CD1c-positive myeloid dendritic cell (primary cell): Measurements from ENCODE around the gene LRP1B.
"Not testable (repeated sequence)": the region's sequence is repeated elsewhere in the genome, so short reads cannot be mapped to it uniquely, and the experiment has no call there.

ENCODE experiments used
- DNase-seq: peaks from one replicate; pipeline ENCODE4 v3.0.0-alpha.2; 2016; ENCODE audit errors: extremely low spot score

The LRP1B gene

DNA sequence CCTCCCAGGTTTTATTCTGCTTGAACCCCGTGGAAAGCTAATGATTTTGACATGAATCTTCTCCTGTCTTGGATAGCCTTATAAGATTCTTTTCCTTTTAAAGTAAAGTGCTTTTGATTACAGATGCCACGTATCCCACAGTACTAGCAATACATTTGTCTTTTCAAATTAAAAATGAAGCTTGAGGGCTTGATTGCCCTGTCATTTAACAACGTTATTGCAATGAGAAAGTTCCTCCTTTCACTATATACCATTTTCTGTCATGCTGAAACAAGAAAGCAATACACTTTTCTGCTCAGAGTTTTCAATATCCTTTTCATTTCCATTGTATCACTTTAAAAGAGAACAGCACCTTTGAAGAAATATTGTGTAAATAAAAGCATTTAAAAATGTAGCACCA, 814.7 kb downstream of the LRP1B start:
- DNase-seq: no peak

- DNase-seq: no peak
Observed at GRCh38 chr2:141313972-141314371, 816.8 kb downstream of the LRP1B start.

- DNase-seq: no peak
Observed at GRCh38 chr2:141311430-141311829, 819.4 kb downstream of the LRP1B start.

DNA sequence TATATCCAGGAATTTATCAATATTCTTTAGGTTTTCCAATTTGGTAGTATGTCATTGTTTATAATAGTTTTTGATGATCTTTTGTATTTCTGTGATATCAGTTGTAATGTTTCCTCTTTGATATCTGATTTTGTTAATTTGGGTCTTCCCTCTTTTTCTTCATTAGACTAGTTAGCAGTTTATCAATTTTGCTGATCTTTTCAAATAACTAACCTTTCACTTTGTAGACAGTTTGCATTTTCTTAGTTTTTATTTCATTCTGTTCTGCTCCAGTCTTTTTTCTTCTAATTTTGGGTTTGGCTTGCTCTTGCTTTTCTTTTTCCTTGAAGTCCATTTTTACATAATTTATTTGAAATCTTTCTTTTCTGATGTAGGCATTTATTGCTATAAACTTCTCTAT, 824.4 kb downstream of the LRP1B start:
- DNase-seq: no peak

GRCh38 chr2:141301551-141301950, 829.3 kb downstream of the LRP1B start:
- DNase-seq: no peak

DNA sequence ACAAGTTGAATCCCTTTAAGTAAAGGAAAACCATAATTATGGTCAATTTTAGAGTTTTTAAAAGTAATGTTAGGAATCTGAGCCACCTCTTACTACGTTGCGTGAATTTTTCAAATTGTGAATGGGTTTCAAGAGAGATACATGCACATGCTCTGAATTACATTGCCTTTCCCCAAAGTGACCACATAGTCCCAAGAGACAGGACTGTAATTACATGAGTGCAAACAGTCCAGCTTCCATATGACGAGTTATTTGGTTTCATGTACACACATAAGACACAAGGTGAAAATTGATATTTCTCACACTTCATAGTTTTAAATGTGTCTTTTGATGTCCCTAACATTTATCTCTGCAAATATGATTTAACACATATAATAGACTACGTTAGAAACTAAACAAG, 850.8 kb downstream of the LRP1B start:
- no peak for DNase-seq

GRCh38 chr2:141271346-141271745, 859.5 kb downstream of the LRP1B start:
- DNase-seq: no peak

DNA sequence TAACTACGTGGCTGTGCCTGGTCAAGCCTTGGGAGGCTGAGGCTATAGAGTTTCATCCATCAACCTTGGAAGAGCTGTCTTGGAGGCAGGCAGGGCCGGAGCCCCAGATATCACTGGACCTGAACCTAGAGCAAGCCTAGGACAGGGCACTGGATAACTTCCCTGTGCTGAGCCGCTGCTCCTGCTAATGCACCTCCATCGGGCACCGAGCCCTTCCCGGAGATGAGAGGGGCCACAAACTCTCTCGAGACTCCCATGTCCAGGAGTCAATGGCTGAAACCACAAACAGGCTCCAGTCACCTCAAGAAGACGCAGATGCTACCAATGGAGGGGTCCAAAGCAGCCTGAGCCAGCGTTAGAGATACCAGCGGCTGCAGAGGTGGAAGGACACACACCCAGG, 866.0 kb downstream of the LRP1B start:
- DNase-seq: no peak

GRCh38 chr2:141260911-141261310, 869.9 kb downstream of the LRP1B start:
- DNase-seq: no peak

GRCh38 chr2:141259683-141260082, 871.1 kb downstream of the LRP1B start:
- DNase-seq: no peak

GRCh38 chr2:141242008-141242407, 888.8 kb downstream of the LRP1B start:
- no peak for DNase-seq

DNA sequence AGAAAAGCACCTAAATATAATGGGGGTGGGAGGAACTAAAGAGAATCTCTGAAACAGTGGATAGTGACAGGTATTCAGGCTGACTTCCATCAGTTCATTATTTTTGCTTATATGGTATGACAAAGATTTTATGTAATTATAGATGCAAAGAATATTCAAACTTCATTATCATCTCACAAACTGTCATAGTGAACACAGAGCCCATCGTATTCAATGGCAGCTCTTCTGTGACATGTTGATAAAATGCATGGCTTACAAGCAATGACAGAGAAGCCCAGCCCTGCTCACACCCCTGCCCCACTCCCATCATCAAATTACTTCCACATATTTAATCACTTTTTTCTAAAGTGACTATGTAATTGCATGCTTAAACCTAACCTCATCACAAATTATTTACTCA, 904.3 kb downstream of the LRP1B start:
- no peak for DNase-seq

GRCh38 chr2:141207036-141207385, 923.8 kb downstream of the LRP1B start:
- peak; percentile 26 for DNase-seq

GRCh38 chr2:141201016-141201565, 929.7 kb downstream of the LRP1B start:
- no peak for DNase-seq

- DNase-seq: no peak
Observed at GRCh38 chr2:141200191-141200590, 930.6 kb downstream of the LRP1B start.

DNA sequence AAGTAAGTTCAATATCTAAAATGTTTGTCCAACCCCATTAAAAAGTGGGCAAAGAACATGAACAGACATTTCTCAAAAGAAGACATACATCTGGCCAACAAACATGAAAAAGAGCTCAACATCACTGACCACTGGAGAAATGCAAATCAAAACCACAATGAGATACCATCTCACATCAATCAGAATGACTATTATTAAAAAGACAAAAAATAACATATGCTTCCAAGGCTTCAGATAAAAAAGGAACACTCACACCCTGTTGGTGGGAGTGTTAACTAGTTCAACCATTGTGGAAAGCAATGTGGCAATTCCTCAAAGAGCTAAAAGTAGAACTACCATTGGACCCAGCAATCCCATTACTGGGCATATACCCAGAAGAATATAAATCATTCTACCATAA, 931.1 kb downstream of the LRP1B start:
- DNase-seq: no peak

GRCh38 chr2:141195087-141195486, 935.7 kb downstream of the LRP1B start:
- no peak for DNase-seq

DNA sequence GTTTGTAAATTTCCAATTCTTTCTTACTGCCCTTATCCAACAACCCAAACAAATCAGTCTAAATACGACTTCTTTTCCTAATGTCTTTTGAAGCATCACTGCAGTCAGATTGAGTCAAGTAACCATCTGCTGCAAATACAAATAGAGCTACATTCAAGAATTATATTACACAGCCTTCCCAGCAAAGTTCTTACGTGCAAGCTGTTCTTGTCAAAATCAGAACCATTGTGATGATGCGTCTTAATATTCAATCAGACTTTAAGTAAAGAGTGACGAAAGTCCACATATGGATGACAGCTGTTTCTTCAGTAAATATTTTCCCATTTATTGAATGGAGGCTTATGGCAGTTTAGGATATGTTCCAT, 943.8 kb downstream of the LRP1B start:
- no peak for DNase-seq

DNA sequence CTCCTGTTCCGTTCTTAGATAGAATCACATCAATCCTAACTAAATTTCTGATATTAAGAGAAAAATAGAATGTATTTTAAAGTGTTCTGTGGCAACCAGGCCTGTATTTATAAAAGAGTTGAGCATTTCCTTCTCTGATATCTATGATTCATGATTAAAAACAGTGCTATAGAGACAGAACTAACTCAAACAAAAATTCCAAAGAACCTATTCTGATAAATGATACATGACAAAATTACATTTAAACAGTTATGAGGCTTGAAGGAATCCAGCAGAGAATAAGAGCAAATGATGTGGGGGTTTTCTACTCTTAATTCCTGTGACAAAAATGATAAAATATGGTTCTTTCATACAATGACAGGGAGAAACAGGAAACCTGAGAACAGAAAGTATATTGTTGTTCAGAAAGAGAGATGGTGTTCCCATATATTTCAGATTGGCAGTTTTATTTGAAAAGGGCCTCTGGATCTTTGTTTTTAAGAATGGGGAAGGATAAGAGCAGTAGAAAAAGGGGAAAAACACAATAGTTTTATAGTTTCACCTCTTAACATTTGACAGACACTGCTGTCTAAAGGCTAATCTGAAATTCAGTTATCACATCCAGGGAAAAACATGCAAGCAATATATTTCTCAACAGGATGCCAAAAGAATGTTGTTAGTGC, 944.3 kb downstream of the LRP1B start:
- no peak for DNase-seq

DNA sequence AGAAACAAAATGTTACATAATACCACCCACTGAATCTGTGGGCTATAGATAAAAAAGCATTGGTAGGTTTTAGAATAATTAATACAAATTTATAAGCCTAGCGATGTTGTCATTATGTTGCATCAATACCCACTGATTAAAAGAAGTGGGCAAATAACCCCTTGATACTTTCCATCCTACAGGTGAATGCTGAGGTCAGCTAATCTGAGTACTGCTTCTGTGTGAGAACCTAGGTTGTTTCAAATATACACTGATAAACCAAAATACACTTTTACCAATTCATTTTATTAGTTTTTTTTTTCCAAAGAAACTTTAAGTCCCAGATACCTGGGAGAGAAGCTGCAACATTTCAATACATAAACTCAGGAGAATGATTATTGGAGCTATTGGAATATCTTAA, 948.6 kb downstream of the LRP1B start:
- DNase-seq: no peak

GRCh38 chr2:141169117-141169516, 961.7 kb downstream of the LRP1B start:
- not testable (repeated sequence) for DNase-seq

GRCh38 chr2:141162314-141162713, 968.5 kb downstream of the LRP1B start:
- no peak for DNase-seq

- DNase-seq: no peak
Observed at GRCh38 chr2:141151611-141152286, 979.1 kb downstream of the LRP1B start.

- no peak for DNase-seq
Observed at GRCh38 chr2:141142025-141142424, 988.8 kb downstream of the LRP1B start.
